NCI-H1105 (cell line): ENCODE measurements around the gene COL11A1.
A peak's percentile ranks its signal among the peaks of the same experiment; 100 is the strongest.
"Not testable (repeated sequence)": the region's sequence is repeated elsewhere in the genome, so short reads cannot be mapped to it uniquely, and the experiment has no call there.

Experiments used
- DNase-seq: peaks from one replicate; lab custom pipeline; 2025; lab: John Stamatoyannopoulos, UW

The COL11A1 gene

DNA sequence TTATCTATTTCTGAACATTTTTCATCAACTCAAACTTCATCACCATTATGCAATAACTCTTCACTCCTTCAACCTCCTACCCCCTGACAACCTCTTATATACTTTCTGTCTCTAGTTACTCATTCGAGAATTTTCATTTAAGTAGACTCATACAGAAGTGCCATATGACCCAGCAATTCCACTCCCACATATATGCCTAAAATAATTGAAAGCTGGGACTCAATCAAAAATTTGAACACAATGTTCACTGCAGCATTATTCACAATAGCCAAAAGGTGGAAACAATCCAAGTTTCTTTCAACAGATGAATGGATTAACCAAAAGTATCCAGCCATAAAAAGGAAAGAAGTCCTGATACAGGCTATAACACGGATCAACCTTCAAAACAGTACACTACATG, 24.1 kb downstream of the COL11A1 start:
- no peak for DNase-seq

DNA sequence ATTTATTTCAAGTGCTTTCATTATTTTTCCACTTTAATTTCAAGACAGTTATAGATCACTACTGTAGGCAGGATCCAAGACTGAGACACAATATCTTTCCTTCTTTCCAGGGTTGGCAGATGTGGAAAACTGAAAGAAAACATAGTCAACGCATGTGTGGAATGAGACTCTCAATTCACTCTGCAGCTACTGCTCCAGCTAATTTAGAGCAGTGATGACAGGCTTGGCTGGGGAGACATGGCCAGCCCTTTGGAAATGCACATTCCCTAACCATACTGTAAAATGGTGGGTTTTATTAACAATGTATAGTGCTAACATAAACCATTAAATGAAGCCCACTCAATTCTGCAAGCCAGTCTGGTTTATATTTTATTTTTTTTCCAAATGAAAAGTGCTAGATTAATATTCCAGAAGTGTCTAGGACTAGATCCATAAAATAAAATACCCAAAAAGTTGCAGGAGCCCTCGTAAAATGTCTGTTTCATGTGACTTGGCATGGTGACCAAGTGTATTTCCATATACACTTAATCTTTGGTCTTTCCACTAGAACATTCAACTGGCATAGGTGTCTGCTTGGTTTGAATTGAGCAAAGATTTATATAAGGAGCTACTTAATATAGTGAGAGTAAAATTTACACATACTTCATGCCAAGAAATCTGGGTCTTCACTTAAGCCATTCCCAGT, 32.9 kb downstream of the COL11A1 start:
- DNase-seq = no peak

DNA sequence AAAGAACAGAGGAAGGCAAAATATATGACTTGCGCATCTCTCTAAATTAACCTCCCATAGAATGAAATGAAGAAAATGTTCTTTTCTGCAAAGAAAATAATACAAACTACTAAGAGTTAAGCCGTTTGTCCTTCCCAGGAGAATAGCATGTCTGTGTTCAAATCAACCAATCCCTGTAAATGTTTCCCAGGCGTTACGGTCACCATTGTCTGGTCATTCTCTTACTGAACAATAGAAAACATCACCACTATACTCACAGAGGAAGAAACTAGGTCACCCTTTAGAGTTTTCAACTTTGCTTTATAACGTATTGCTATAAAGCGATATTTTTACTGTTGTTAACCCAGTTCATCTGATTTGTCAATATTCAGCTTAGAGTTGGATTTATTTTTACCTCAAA, 34.1 kb downstream of the COL11A1 start:
- no peak for DNase-seq

DNA sequence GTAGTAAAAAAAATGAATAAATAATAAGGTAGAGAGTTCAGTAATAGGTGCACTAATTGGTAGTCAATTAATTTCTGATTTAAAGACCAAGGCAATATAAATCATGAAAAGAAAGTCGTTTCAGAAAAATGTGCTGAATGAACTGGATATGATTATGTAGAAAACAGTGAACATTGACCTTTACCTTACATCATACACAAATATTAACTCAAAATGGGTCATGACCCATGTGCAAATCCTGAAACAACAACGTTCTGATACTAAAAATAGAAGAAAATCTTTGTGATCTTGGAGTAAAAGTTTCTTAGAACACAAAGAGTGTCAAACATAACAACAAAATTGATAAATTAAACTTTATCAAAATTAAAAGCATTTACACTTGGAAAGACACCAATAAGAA, 39.1 kb downstream of the COL11A1 start:
- no peak for DNase-seq

DNA sequence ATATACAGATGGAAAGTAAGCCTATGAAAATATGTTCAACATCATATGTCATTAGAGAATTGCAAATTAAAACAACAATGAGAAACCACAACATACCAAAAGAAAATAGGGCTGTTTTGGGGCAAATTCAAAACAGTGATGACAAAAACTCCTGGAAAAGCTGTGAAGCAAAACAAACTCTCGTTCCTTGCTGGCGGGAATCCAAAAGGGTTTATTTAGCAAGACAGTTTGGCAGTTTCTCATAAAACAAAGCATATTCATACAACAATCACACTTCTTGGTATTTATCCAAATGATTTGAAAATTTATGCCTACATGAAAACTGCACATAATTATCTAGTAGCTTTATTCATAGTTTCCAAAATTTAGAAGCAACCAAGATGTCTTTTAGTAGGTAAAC, 44.4 kb downstream of the COL11A1 start:
- DNase-seq = no peak

DNA sequence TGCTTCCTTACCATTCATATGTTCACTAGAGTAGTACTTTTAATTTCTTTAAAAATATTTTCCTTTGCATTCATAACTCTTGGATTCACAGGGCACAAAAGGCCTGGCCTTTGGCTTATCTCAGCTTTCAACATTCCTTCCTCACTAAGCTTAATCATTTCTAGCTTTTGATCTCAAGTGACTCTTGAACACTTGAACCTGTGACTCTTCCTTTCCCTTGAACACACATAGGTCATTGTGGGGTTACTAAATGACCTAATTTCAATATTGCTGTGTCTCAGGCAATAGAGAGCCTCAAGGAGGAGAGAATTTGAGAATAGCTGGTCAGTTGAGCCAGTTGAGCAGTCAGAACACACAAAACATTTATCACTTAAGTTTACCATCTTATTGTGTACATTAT, 49.9 kb downstream of the COL11A1 start:
- DNase-seq = no peak

DNA sequence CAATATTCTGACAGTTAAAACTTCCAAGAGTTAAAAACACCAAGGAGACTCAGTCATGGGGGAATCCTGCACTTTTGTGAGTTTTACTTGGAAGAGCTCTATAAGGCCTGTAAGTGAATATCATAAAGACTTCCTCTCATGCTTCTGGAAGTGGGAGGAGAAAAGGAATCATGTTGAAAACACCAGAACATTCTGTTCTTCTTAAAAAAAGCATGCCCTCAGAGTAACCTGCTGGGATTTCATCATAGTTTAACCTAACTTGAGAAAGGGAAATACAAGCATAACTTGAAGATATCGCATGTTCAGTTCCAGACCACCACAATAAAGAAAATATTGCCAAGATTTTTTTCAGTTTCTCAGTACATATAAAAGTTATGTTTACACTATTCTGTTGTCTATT, 51.9 kb downstream of the COL11A1 start:
- no peak for DNase-seq

DNA sequence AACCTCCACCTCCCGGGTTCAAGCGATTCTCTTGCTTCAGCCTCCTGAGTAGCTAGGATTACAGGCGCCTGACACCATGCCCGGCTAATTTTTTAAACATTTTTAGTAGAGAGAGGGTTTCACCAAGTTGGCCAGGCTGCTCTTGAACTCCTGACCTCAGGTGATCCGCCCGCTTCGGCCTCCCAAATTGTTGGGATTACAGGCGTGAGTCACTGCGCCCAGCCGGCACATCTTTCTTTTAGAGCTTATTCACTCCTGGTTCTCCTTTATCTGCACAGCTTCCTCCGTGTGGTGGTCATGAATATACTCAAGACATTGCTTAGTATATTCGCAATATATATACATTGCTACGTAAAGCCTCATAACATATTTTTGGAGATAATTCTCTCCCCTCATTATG, 80.2 kb downstream of the COL11A1 start:
- not testable (repeated sequence) for DNase-seq

DNA sequence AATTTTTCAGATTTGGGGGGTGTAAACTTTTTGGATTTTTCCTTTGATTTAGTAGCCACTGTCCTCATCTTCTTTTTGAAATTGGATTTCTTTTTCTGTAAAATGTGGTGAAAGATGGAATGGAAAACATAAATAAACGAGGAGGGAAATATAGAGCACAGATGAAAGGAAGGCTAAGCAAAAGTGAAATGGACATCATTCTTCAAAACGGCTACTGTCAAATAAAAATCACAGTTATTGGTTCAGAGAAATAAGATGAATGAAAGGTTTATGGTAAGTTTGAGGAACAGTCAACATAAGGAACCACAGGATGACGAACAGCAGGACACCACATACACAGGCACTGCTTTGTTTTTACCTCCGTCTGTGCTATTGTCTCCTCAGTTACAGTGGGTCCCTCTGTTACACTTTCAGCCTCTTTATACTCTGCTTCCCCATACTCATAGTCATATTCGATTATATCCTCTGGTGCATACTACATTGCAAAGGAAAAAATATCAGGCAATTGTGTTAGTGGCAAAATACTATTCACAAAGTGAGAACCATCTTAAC, 82.4 kb downstream of the COL11A1 start:
- DNase-seq = no peak

DNA sequence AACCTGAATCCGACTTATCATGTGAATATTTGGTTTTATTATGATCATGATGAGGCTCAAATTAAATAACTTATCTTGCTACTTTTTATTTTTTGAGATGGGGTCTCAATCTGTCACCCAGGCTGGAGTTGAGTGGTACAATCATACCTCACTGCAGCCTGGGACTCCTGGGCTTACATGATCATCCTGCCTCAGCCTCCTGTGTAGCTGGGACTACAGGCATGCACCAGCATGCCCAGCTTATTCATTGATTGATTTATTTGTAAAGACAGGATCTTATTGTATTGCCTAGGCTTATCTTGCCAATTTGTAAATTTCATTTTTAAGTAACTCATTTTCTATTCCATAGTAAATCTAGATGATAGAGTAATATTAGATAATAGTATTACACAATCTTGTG, 84.3 kb downstream of the COL11A1 start:
- DNase-seq = no peak

DNA sequence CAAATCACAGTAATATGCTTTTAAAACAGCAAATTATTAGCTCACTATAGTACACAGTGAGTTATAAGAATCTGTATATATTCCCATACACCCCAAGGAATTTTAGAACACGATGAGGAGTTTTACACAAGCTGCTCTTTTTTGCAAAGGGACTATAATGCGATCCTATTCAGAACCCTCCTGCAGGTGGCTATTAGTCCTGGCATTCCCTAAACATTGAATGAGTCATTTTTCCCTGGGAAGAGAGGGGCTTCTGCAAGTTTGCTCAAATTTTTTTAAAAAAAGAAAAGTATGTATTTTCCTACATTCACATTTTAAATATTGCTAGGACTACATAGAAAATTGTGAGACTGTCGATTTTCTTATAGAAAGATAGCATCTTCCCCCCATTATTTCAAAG, 106.3 kb downstream of the COL11A1 start:
- no peak for DNase-seq

DNA sequence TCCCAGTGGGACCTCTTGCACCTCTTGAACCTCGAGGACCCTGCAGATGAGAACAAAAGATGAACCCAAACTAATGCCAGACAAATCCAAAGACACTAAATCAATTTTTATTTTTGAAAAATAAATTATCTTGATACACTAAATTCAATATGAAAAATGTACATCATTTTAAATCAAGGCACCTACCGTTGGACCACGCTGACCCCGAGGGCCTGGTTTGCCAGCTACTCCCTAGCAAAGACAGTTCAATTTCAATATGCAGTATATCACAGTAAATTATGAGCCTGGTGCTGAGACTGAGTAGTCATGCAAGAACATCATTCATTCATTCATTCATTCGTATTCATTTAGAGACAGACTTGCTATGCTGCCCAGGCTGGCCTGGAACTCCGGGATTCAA, 129.4 kb downstream of the COL11A1 start:
- DNase-seq = no peak

DNA sequence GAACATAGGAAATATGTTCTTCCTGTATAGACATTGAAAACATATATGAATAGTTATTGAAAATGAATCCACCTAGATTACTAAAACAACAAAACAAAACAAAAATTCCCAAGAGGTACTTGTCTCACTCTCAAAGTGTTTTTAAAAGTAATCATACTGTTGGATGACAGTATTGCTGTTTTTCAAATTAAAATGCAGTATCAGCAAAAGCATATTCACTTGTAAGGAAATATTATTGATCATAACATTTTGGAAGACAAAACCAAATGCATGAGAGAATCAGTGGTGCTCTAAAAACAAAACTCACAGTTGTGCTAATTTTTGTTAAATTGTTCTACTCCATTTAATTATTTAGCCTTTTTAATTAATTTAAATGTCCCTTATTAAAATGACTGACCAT, 131.0 kb downstream of the COL11A1 start:
- DNase-seq = no peak

DNA sequence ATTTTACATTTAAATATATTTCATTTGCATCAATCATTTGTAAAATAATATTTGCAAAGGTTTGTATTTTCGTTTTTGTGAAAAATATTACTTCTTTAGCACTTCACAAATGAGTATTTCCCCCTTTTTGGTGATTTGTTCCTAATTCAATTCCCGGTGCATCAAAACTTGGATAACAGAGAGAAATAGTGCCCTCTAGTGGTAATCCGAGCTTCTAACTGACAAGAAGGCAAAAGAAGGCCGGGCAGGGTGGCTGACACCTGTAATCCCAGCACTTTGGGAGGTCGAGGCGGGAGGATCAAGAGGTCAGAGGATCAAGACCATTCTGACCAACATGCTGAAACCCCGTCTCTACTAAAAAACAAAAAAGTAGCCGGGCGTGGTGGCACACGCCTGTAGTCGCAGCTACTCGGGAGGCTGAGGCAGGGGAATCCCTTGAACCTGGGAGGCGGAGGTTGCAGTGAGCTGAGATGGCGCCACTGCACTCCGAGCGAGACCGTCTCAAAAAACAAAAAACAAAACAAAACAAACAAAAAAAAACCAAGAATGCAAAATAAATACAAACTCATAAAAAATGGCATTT, 137.7 kb downstream of the COL11A1 start:
- peak; percentile 3 for DNase-seq

DNA sequence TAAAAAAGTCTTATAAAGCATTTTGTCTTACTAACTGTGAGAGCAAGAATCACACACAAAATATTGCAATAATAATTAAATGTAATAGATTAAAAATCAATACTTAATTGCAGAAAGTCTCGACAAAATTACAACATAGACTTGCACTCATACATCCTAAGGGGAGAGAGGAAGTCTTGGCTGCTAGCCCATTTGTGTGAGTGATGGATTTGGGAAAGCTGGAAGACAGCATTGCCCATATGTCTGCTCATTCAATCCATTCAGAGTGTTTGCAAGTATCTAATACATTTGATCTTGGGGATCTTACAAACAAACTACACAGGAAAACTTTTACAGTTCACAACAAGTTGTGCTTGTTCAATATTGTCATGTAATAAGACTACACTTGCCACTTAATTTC, 140.5 kb downstream of the COL11A1 start:
- peak; percentile 25 for DNase-seq

DNA sequence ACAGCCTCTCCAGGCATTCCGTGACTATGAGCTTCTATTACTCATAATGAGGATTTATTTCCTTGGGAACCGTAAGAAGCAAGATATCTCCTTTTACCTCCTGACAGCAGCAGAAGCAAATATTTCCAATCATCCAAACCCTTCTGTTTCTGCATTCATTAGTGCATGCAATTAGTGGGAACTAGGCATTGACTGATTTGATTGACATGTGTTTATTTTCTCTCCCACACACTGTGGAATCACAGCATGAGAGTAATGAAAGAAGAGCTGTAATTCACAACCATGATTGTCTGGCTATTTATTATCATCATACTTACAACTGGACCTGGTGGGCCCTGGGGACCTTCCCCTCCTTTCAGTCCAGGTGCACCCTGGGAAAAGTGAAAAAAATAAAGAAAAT, 146.8 kb downstream of the COL11A1 start:
- DNase-seq = no peak

DNA sequence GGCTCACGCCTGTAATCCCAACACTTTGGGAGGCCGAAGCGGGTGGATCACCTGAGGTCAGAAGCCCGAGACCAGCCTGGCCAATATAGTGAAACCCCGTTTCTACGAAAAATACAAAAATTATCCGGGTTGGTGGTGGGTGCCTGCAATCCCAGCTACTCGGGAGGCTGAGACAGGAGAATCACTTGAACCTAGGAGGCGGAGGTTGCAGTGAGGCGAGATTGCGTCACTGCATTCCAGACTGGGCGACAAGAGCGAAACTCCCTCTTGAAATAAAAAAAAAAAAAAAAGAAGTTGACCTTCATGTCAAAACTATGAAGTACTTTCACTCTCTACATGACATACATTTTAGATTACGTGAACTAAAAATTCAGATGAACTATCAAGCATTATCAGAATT, 153.7 kb downstream of the COL11A1 start:
- DNase-seq = no peak

DNA sequence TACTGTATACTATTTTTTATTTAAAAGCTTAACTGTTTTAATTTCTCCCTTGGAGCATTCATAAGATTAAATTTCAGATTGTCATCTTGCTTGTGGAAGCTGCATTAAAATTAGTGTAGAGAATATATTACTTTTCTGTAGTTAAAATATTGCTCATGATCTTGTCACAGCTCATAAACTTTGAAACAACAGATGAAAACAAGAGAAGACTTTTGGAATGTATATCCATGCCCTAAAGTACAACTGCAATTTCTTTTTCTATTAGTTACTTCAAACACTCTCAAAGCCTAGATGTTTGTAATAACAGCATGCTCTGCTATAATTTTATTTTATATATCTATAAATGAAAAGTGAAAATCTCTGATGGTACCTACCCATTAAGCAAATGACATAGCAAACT, 155.9 kb downstream of the COL11A1 start:
- no peak for DNase-seq

DNA sequence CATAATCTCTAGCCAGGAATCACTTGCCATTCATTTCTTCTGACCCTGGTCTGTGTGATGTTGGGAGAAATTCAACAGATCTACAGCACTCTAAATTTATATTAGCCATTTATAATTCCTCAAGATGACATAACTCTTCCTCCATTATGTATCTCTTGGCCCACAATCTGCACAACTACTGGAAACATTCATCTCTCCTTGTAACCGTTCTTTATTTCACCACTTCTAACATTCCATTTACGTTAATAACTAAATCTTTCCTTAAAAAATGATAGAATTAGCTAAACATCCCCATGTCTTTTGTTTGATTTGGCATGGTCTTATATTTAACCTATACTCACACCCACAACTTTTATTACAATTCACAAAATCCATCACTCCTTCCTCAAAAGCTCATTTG, 166.0 kb downstream of the COL11A1 start:
- no peak for DNase-seq

DNA sequence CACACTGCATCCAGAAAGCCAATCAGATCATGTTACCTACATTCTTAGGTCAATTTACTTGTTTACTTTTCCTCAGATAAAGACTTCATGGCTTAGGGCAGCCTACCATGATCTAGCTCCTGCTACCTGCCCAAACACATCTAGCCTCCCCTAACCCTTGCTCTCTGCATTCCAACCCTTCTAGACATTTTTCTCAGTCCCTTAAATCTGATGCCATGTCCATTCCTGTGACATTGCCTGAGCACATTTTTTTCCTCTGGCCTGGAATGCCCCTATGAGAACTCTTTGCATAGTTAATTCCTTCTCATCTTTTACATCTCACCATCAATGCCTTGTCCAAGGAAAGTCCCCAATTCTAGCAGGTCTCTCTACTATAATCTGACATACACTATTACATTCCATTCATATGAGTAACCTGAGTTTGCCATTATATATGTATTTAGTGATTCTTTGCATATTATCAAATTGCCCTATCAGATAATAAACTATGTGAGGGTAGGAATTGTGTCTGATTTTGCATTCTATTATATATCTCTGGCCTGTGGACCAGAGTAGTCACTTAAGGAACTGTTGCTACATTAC, 166.9 kb downstream of the COL11A1 start:
- DNase-seq = no peak

DNA sequence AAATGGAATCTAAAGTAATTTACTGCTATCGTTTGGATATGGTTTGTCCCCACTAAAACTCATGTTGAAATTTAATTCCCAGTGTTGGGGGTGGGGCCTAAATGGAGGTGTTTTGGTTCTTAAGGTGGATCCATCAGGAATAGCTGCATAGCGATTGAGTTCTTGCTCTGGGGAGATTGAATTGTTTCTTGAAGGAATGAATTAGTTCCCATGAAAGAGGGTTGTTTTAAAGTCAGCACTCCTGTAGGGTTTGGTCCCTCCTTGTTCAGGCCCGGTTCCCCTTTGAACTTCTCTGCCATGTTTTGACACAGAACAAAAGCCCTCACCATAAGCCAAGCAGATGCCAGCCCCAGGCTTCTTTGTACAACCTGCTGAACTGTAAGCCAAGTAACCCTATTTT, 170.9 kb downstream of the COL11A1 start:
- no peak for DNase-seq

DNA sequence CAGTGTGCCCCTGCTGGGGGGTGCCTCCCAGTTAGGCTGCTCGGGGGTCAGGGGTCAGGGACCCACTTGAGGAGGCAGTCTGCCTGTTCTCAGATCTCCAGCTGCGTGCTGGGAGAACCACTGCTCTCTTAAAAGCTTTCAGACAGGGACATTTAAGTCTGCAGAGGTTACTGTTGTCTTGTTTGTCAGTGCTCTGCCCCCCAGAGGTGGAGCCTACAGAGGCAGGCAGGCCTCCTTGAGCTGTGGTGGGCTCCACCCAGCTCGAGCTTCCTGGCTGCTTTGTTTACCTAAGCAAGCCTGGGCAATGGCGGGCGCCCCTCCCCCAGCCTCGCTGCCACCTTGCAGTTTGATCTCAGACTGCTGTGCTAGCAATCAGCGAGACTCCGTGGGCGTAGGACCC, 175.0 kb downstream of the COL11A1 start:
- DNase-seq = peak; percentile 7

DNA sequence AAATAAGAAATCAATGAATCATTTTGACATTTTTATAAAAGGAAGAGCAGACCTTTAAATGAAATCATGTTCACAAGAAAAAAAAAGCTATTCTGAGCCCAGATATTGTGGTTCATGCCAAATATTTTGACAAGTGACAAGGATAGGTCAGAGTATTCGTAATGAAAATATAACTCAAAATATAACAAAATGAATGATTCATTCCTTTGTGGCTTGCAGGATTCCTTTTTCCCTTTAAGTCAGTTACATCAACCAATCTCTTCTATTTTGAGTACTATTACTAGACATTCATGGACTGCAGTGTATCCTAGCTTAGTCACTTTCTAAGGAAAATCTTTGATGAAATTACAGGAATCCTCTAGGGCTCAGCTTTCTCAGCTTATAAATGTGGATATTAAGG, 188.7 kb downstream of the COL11A1 start:
- DNase-seq = no peak

DNA sequence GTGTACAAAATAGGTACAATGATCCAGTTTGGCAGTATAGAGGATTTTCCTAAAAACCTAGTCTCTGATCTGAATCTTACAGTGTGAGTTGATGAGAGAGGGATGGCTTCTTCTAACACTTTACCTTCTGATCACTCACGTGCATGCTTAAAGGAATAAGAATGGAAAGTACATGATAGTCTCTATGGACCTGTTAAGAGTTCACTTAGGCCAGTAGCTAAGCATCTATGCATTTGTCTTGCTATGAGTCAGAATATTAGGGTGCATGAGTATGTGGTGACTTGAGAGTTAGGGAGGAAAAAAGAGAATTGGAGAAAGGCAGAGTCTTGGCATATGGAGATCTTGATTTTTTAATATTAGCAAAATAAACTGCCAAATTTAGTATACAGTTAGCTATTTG, 206.3 kb downstream of the COL11A1 start:
- no peak for DNase-seq
